Measurements from ENCODE around the gene ACTN3. TPM values are rescaled to one million over a fixed set of nuclear protein-coding genes. Genes with fewer than 3 reads are reported as not detected.
"Not testable (repeated sequence)": the region's sequence is repeated elsewhere in the genome, so short reads cannot be mapped to it uniquely, and the experiment has no call there.

Gene ACTN3
- total and polyA plus RNA-seq, 5 experiments from 2014 or later = 0.08 to 0.27 TPM; not detected in 3

DNA sequence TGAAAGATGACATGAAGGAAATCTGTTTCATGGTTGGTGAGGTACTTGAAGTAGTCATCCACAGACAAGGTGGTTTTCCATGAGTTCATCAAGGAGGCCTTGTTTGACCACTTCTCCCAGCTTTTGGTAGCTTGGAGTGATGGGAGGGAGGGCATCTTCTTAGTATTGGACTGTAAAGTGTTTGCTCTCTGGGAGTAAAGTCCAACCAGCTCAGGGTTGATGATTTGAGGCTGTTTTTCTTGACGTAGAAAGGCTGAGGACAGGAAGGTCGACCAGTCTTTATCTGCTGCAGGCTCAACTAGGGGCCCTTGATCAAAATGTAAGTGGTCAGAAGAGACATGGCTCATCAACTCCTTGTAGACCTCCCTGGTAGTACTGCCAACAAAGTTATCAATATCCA is 44.5 kb downstream of the ACTN3 start:
- no peak for DNase-seq
- H3K4me3 Mint-ChIP-seq = peak overlapping the region in 3 of 10 donors; percentile 14 to 88 (median 26)
- ATAC-seq = no peak
- POLR2A ChIA-PET = interaction anchor here (0.8 to 8.2 kb wide), 4 partner anchors 27 to 87 kb away, joined by 3 to 72 read pairs (median 35); partner anchors contain the start of genes RBM14, RBM4 and RBM4B
- H3K27ac Mint-ChIP-seq = peak overlapping the region in 5 of 10 donors; percentile 19 to 100 (median 56)
- peaks cover 0 to 2% (median 0%) of the 10 kb centered on the region in 5 donors for H3K27me3 Mint-ChIP-seq
- H3K4me1 Mint-ChIP-seq = peaks cover 19 to 40% (median 37%) of the 10 kb centered on the region in 4 donors
- H3K9me3 Mint-ChIP-seq = no peaks in the 10 kb centered on the region
- H3K36me3 Mint-ChIP-seq = no peaks in the 10 kb centered on the region

DNA sequence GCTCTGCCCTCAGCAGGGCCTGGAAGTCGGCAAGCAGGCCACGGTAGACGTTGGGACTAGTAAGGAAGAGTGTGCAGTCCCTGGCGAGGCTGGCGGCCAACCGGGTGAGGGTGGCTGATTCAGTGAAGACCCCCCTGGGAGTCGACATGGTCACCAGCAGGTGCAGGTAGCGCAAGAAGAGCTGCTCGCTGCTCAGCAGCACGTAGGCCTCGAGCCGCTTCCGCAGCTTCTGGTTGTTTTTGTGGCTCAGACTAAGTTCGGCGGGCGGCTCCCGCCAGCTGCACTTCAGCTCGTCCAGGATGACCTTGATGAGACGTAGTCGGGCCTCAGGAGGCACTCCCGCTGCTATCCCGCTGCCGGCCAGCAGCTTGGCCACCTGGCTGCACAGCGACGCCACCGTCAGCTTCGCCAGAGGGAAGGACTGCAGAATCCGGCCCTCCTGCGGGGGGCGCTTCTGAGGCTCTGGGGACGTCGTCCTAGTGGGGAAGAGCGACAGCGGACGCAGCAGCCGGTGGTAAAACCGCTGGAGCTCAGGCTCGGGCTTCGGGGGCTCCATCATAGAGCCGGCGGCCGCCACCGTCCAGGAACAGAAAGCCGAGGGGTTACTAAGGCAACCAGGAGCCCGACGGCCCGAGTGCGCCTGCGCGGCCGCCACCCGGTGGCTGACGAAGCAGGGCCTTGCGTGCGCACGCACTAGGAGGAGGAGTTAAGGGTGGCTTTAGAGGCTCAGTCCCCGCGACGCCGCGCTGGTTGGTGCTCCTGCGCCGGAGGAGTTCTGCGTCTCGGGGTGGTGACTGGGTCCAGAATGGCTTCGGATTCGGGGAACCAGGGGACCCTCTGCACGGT is 46.0 kb downstream of the ACTN3 start, which contains the start of the genes CCDC87 and CCS:
Gene CCDC87, minus strand, starts transcription at position 607 of the 846 bp plus-strand sequence. Its CDS starts 48 bp downstream, at position 559.
Gene CCS, plus strand, starts transcription at position 729 of the 846 bp plus-strand sequence. Its CDS starts 77 bp downstream, at position 806.
- no peaks in the 10 kb centered on the region for H3K27me3 Mint-ChIP-seq
- peak within 1 kb of the TSS; percentile 88 to 100 (median 100) for H3K4me3 Mint-ChIP-seq
- no peaks in the 10 kb centered on the region for H3K9me3 Mint-ChIP-seq
- peak within 1 kb of the TSS; percentile 94 to 100 (median 100) for H3K27ac Mint-ChIP-seq
- ATAC-seq (peak; percentile 94 to 96), DNase-seq (peak; percentile 94 to 100 (median 98))
- H3K4me1 Mint-ChIP-seq = peaks cover 19 to 46% (median 37%) of the 10 kb centered on the region in 4 donors
- no peaks in the 10 kb centered on the region for H3K36me3 Mint-ChIP-seq
- POLR2A ChIA-PET = interaction anchor here (0.8 to 8.2 kb wide), 5 partner anchors 25 to 85 kb away, joined by 3 to 72 read pairs (median 18); partner anchors contain the start of genes RBM14, RBM4, RBM4B and ZDHHC24

DNA sequence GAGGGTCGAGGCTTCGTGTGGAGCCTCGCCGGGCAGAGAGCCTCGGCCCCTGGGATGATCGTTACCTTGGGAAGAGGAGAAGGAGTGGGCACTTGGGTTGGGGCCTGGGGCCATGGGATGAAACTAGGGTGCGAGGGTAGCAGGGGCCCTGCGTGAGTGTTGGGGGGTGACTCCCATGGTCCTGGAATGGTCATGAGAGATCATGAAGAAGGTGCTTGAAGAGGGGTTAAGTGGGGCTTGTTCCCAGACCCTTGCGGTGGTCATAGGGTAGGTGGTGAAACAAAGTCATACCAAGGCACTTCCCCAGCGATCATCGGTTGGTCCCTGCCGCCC is 46.6 kb downstream of the ACTN3 start:
- DNase-seq (no peak), ATAC-seq (no peak)
- Mint-ChIP-seq H3K4me1 (peaks cover 19 to 46% (median 37%) of the 10 kb centered on the region in 4 donors), H3K36me3 (no peaks in the 10 kb centered on the region), H3K4me3 (peak overlapping the region; percentile 88 to 100 (median 100)), H3K9me3 (no peaks in the 10 kb centered on the region), H3K27ac (peak overlapping the region; percentile 94 to 100 (median 100)), H3K27me3 (no peaks in the 10 kb centered on the region)
- POLR2A ChIA-PET = interaction anchor here (0.6 to 8.2 kb wide), 6 partner anchors 25 to 247 kb away, joined by 3 to 72 read pairs (median 14); partner anchors contain the start of genes CTSF, RBM14, RBM4 and RBM4B

DNA sequence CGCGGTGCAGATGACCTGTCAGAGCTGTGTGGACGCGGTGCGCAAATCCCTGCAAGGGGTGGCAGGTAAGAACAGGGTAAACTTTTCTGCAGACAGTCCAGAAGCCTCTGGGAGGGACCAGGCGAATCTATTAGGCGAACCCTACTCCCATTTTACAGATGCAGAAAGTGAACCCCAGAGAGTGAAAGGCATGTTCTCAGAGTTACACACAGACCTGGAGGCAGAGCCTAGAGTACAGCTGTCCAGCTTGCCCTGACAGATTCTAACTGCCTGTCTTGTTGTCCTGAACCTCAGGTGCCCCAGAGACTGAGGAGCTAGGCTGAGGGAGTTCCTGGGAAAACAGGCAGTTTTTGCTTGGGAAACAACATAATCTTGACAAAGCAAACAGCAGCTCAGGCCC is 46.9 kb downstream of the ACTN3 start:
- Mint-ChIP-seq H3K27me3 (no peaks in the 10 kb centered on the region), H3K4me1 (peaks cover 19 to 47% (median 37%) of the 10 kb centered on the region in 4 donors), H3K9me3 (no peaks in the 10 kb centered on the region), H3K36me3 (no peaks in the 10 kb centered on the region), H3K4me3 (peak overlapping the region; percentile 88 to 100 (median 100)), H3K27ac (peak overlapping the region; percentile 94 to 100 (median 100))
- POLR2A ChIA-PET = interaction anchor here (0.5 to 8.2 kb wide), 8 partner anchors 24 to 247 kb away, joined by 3 to 72 read pairs (median 10); partner anchors contain the start of genes CTSF, RBM14, RBM4 and RBM4B
- ATAC-seq (no peak), DNase-seq (no peak)

DNA sequence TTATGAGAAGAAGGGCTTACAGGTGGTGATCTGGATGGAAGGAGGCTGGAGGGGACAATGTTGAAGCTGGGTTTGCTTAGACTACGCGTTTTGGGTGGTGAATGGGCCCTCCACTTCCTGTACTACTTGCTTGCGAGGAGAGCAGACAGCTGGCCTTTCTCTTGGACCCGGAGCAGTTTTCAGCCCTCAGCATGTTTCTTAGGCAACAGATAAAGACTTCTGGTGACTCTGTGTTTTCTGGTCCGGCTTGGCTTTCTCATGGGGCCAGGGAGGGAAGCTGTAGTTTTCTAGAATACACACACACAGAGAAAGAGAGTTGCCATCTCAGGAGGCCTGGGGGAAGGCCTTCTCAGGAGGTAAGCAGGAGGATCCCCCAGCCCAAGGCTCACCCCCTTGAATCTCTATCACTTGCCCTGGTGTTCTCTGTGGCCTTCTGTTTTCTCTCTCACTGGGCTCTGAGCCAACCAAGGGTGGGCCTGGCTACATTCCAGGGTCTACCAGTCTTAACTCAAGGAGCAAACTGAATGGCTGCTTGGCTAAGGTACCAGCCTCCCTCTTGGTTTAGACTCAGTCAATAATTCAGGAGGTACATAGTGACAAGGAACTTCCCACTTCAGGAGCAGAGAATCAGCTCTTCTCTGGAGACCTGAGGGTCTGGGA is 48.7 kb downstream of the ACTN3 start:
- peaks cover 0 to 4% (median 0%) of the 10 kb centered on the region in 3 donors for H3K36me3 Mint-ChIP-seq
- H3K27me3 Mint-ChIP-seq = no peaks in the 10 kb centered on the region
- DNase-seq (peak in 2 of 10 donors; percentile 14 to 22), ATAC-seq (no peak)
- H3K4me1 Mint-ChIP-seq = peaks cover 19 to 47% (median 39%) of the 10 kb centered on the region in 4 donors
- POLR2A ChIA-PET = interaction anchor here (0.7 to 8.2 kb wide), 6 partner anchors 23 to 157 kb away, joined by 3 to 72 read pairs (median 10); partner anchors contain the start of genes CTSF, MRPL11, RBM14 and RBM4
- H3K27ac Mint-ChIP-seq = peak overlapping the region; percentile 63 to 95 (median 86)
- peak overlapping the region; percentile 41 to 88 (median 76) for H3K4me3 Mint-ChIP-seq
- no peaks in the 10 kb centered on the region for H3K9me3 Mint-ChIP-seq

DNA sequence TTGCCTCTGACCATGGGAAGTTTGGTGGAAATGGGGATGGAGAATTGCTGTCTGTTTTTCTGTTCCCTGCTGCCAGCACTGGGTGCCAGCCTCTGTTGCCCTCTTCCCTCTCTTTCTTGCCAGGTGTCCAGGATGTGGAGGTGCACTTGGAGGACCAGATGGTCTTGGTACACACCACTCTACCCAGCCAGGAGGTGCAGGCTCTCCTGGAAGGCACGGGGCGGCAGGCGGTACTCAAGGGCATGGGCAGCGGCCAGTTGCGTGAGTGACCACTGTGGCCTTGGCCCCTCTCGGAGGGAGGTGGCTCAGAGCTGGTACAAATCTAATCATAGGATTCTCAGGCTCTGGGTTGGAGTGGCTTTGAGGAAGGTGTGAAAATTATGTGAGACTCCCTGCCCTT is 52.3 kb downstream of the ACTN3 start:
- DNase-seq (no peak), ATAC-seq (no peak)
- H3K27ac Mint-ChIP-seq = no peak overlapping the region
- no peak overlapping the region for H3K4me3 Mint-ChIP-seq
- peaks cover 11 to 30% (median 22%) of the 10 kb centered on the region in 4 donors for H3K4me1 Mint-ChIP-seq
- H3K36me3 Mint-ChIP-seq = peaks cover 0 to 29% (median 0%) of the 10 kb centered on the region in 3 donors
- no peaks in the 10 kb centered on the region for H3K9me3 Mint-ChIP-seq
- H3K27me3 Mint-ChIP-seq = no peaks in the 10 kb centered on the region
- POLR2A ChIA-PET = interaction anchor here (1.6 kb wide), 1 partner anchor 9 kb away, joined by 5 read pairs; no protein-coding TSS in a partner anchor

DNA sequence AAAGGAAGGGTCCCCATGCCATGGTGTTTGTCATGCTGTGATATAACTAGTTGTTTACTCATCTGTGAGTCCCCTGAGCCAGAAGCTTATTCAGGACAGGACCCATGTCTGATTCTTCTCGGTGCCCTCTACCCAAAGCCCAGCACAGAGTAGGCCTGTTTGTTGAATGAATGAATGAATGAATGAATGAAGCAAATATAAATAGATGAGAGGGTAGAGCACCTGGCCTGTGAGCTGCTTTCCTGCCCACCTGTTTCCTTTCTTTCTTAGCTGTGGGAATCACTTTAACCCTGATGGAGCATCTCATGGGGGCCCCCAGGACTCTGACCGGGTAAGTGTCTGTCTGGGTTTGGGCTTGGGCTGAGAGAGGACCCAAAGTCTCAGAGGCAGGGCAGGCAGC is 53.5 kb downstream of the ACTN3 start:
- Mint-ChIP-seq H3K27ac (peak overlapping the region in 2 of 10 donors; percentile 27 to 44), H3K4me3 (no peak overlapping the region), H3K4me1 (peaks cover 6 to 20% (median 13%) of the 10 kb centered on the region in 4 donors), H3K9me3 (no peaks in the 10 kb centered on the region), H3K27me3 (no peaks in the 10 kb centered on the region), H3K36me3 (peaks cover 0 to 40% (median 0%) of the 10 kb centered on the region in 3 donors)
- ATAC-seq (no peak), DNase-seq (no peak)
- POLR2A ChIA-PET = interaction anchor here (1.6 kb wide), 1 partner anchor 8 kb away, joined by 5 read pairs; no protein-coding TSS in a partner anchor

DNA sequence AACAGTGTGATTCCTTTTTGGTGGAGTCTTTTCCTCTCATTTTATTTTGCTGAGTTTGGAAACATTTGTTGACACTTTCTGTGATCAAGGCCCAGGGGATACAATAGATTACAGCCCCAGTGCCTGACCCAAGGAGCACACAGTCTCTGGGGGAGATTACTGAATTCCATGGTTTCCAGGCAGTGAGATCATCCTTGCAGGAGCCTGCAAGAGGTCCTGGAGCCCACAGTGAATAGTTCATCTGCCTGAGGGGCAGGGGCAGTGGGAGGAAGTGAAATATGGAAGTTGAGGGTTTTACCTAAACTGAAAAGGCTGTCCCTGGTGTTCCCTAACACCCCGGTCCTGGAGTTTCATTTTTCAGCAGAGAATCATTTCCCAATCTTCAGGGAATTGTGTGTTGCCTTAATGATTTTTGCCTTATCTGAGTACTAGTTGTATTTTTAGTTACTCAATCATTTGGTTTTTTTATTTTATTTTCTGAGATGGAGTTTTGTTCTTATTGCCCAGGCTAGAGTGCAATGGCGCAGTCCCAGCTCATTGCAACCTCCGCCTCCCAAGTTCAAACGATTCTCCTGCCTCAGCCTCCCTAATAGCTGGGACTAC is 54.0 kb downstream of the ACTN3 start:
- H3K27me3 Mint-ChIP-seq = no peaks in the 10 kb centered on the region
- ATAC-seq = no peak

DNA sequence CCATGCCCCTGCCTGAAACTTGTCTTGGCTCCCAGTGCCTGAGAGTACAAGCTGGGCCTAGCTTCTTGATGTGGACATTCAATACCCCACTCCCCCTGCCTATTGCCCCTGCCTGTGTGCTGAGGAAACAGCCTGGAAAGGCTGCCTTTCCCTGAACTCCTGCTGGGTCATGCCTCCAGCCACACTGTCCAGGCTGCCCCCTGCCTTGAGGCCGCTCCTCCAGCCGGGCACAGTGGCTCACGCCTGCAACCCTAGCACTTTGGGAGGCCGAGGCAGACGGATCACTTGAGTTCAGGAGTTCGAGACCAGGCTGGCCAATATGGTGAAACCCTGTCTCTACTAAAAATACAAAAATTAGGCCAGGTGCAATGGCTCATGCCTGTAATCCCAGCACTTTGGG is 56.4 kb downstream of the ACTN3 start:
- Mint-ChIP-seq H3K27me3 (no peaks in the 10 kb centered on the region), H3K9me3 (no peaks in the 10 kb centered on the region), H3K4me1 (peaks cover 0 to 14% (median 2%) of the 10 kb centered on the region in 4 donors), H3K4me3 (no peak overlapping the region), H3K36me3 (peaks cover 0 to 57% (median 0%) of the 10 kb centered on the region in 3 donors), H3K27ac (no peak overlapping the region)
- POLR2A ChIA-PET = interaction anchor here (2.4 kb wide), 1 partner anchor 13 kb away, joined by 11 read pairs; the partner anchor contains the start of gene RBM14
- no peak for ATAC-seq
- DNase-seq = no peak

More for the DNA sequence above, 54.0 kb downstream of the ACTN3 start:
- H3K27ac Mint-ChIP-seq = peak overlapping the region in 2 of 10 donors; percentile 27 to 44
- H3K36me3 Mint-ChIP-seq = peaks cover 0 to 45% (median 0%) of the 10 kb centered on the region in 3 donors
- no peak overlapping the region for H3K4me3 Mint-ChIP-seq
- DNase-seq = no peak
- H3K4me1 Mint-ChIP-seq = peaks cover 3 to 15% (median 8%) of the 10 kb centered on the region in 4 donors
- POLR2A ChIA-PET = no interaction called here
- no peaks in the 10 kb centered on the region for H3K9me3 Mint-ChIP-seq

DNA sequence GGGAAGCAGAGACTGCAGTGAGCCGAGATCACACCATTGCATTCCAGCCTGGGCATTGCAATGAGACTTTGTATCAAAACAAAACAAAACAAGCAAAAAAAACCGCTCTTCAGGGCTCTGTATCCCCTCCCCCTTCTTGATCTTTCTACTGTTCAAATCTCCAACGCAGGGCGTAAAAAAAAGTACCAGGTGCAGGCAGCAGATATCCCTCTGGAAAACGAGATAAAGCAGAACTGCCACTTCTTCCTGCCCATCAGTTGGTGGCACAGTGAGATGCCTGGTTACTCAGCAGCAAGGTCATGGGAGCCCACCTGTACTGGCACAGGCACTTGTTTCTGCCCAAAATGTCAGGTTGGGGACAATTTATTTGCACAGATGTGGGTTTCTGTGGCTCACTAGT is 57.5 kb downstream of the ACTN3 start:
- Mint-ChIP-seq H3K36me3 (peaks cover 0 to 57% (median 0%) of the 10 kb centered on the region in 3 donors), H3K9me3 (no peaks in the 10 kb centered on the region), H3K4me3 (no peak overlapping the region), H3K4me1 (peaks cover 0 to 17% (median 1%) of the 10 kb centered on the region in 4 donors), H3K27me3 (no peaks in the 10 kb centered on the region), H3K27ac (peak overlapping the region in 1 of 10 donors; percentile 27)
- DNase-seq = no peak
- POLR2A ChIA-PET = interaction anchor here (0.6 to 2.9 kb wide), 3 partner anchors 13 to 35 kb away, joined by 4 to 11 read pairs (median 5); partner anchors contain the start of gene RBM14
- ATAC-seq = no peak

DNA sequence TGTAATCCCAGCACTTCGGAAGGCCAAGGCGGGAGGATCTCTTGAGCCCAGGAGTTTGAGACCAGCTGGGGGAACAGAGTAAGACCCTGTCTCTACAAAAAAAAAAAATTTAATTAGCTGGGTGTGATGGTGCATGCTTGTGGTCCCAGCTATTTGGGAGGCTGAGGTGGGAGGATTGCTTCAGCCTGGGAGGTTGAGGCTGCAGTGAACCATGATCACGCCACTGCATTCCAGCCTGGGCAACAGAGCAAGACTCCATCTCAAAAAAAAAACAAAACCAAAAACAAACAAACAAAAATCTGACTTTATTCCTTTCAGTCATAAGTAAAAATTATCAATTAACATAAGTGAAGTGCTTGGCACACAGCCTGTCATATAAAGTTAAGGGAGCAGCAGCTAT is 59.9 kb downstream of the ACTN3 start:
- H3K4me3 Mint-ChIP-seq, H3K27ac Mint-ChIP-seq, H3K27me3 Mint-ChIP-seq, H3K9me3 Mint-ChIP-seq, DNase-seq, ATAC-seq: not testable (repeated sequence)
- POLR2A ChIA-PET = interaction anchor here (0.7 to 2.9 kb wide), 3 partner anchors 10 to 1898 kb away, joined by 3 to 11 read pairs (median 3); partner anchors contain the start of gene RBM14
- peaks cover 1 to 26% (median 9%) of the 10 kb centered on the region in 4 donors for H3K4me1 Mint-ChIP-seq
- peaks cover 0 to 42% (median 0%) of the 10 kb centered on the region in 3 donors for H3K36me3 Mint-ChIP-seq

Measured in naive thymus-derived CD8-positive, alpha-beta T cell (primary cell).